Cardiac muscle cell (in vitro differentiated cells and primary cell): ENCODE measurements around the gene ACAP1. TPM values are rescaled to one million over a fixed set of nuclear protein-coding genes. Genes with fewer than 3 reads are reported as not detected.

ENCODE experiments used
- DNase-seq, 2 donors: peaks; one replicate each; pipeline versions ENCODE4 v3.0.0 to v3.0.0-alpha.2; 2010 to 2017; ENCODE audit warnings: low read depth in 1 of 2, low spot score in 1 of 2
- H3K27ac ChIP-seq: fragments of 200-600 bp; sonication (generic); 2 replicates; pipeline ENCODE4 v1.5.1; 2016
- H3K27me3 ChIP-seq: fragments of 200-600 bp; sonication (generic); 2 replicates; pipeline ENCODE4 v1.6.0; 2016; ENCODE audit warnings: control low read depth
- H3K36me3 ChIP-seq: fragments of 200-600 bp; sonication (generic); 2 replicates; pipeline ENCODE4 v1.5.1; 2016; ENCODE audit warnings: control low read depth
- H3K4me1 ChIP-seq: fragments of 200-600 bp; sonication (generic); 2 replicates; pipeline ENCODE4 v1.8.1; 2017; ENCODE audit warnings: low read depth, mild to moderate bottlenecking, mixed run types
- H3K4me3 ChIP-seq: fragments of 200-600 bp; sonication (generic); 2 replicates; pipeline ENCODE4 v1.5.1; 2016; ENCODE audit warnings: mild to moderate bottlenecking
- H3K9me3 ChIP-seq: fragments of 200-600 bp; sonication (generic); 2 replicates; pipeline ENCODE4 v1.5.1; 2017; ENCODE audit warnings: low read depth, mild to moderate bottlenecking, control low read depth
- polyA plus RNA-seq: library from polyadenylated mRNA; unstranded; fragments of >200 nt; fragmentation: Nextera tagmentation; extraction: Ambion mirVana; gene quantifications from 2 replicates; pipeline ENCODE4 v1.2.1, GENCODE V29; 2016
- total RNA-seq: library from RNA; depleted of rRNA; stranded (reverse); fragments of >200 nt; gene quantifications from 2 replicates; pipeline ENCODE4 v1.2.3, GENCODE V29; 2016
- TF ChIP-seq, protein P1 (sequence below): IDR thresholded peaks from 2 replicates; pipeline ENCODE4 v1.5.1; 2012; ENCODE audit warnings: low read depth, mild to moderate bottlenecking, low read length

Gene ACAP1
- total and polyA plus RNA-seq, 2 experiments from 2014 or later = 1.4 to 32.1 TPM

DNA sequence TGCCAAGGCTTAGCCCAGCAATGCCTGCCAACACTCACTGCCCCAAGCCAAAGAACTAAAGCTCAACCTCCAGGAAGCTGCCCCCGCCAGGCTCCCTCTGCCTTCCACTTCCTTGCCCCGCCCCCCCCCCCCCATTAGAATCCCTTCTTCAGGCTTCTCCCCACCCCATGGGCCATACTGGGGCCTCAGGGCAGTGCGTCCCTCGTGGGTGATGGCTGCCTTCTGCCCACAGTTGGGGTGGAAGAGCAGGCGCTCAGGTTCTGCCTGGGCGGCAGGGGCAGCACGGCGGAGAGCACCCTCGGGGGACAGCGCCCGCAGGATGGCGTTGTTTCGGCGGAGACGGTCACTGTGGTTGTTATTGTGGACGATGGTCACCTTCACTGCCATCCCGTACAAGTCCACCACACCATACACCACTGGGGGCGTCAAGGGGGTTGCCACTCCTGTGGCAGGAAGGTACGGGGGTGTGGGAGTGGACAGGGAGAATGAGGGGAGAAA lies 11.2 kb upstream of the ACAP1 start:
- Histone ChIP-seq H3K4me3 (no peak overlapping the region), H3K27ac (no peak overlapping the region), H3K36me3 (peaks cover 35% of the 10 kb centered on the region), H3K9me3 (no peaks in the 10 kb centered on the region), H3K27me3 (no peaks in the 10 kb centered on the region), H3K4me1 (peaks cover 5% of the 10 kb centered on the region)
- DNase-seq = no peak
- TF ChIP-seq, protein P1, sequence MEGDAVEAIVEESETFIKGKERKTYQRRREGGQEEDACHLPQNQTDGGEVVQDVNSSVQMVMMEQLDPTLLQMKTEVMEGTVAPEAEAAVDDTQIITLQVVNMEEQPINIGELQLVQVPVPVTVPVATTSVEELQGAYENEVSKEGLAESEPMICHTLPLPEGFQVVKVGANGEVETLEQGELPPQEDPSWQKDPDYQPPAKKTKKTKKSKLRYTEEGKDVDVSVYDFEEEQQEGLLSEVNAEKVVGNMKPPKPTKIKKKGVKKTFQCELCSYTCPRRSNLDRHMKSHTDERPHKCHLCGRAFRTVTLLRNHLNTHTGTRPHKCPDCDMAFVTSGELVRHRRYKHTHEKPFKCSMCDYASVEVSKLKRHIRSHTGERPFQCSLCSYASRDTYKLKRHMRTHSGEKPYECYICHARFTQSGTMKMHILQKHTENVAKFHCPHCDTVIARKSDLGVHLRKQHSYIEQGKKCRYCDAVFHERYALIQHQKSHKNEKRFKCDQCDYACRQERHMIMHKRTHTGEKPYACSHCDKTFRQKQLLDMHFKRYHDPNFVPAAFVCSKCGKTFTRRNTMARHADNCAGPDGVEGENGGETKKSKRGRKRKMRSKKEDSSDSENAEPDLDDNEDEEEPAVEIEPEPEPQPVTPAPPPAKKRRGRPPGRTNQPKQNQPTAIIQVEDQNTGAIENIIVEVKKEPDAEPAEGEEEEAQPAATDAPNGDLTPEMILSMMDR = no peak

- H3K9me3 ChIP-seq = no peaks in the 10 kb centered on the region
- peaks cover 28% of the 10 kb centered on the region for H3K36me3 ChIP-seq
- peaks cover 5% of the 10 kb centered on the region for H3K4me1 ChIP-seq
- DNase-seq = no peak
- TF ChIP-seq, protein P1 = no peak
- H3K27me3 ChIP-seq = no peaks in the 10 kb centered on the region
- no peak overlapping the region for H3K27ac ChIP-seq
- H3K4me3 ChIP-seq = no peak overlapping the region
Measured at GRCh38 chr17:7326186-7326585, 10.1 kb upstream of the ACAP1 start.

DNA sequence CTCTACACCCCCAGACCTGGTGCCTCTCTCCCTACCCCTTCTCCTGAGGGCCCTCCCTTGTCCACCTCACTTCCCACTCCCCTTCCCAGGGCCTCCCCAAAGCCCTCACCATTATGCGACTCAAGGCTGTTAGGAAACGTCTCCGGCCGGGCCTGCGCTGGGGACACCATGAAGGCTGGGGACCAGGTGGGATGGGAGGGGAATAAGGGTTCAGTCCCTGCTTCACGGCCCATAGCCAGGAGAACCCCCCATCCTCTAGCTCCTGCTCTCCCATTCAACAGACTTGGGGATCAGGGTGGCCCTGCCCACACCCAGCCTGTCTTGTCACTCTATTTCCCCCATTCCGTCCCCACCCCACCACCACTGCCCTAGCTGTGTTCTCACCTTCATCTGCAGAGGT lies 9.3 kb upstream of the ACAP1 start:
- Histone ChIP-seq H3K27ac (no peak overlapping the region), H3K9me3 (no peaks in the 10 kb centered on the region), H3K4me1 (peaks cover 5% of the 10 kb centered on the region), H3K4me3 (no peak overlapping the region), H3K36me3 (peaks cover 20% of the 10 kb centered on the region), H3K27me3 (no peaks in the 10 kb centered on the region)
- no peak for DNase-seq
- TF ChIP-seq, protein P1 = no peak

DNA sequence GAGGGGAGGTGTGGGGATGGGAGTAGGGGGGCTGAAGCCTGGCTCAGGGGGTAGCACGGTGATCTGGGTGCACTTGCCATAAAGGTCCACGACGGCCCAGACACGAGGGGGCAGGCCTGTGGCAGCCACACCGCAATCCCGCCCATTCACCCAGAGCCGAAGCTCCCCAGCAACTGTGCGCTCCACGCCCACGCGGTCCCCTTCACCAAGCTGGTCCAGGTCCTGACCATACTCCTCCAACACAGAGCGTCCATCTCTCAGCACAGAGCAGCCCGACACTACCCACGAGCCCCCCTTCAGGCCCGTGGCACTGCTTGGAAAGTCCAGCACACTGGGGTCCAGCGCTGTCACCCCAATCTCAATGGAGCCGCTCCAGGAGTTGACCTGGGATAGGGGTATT lies 8.8 kb upstream of the ACAP1 start:
- no peak for DNase-seq
- Histone ChIP-seq H3K36me3 (peaks cover 15% of the 10 kb centered on the region), H3K27ac (no peak overlapping the region), H3K27me3 (no peaks in the 10 kb centered on the region), H3K9me3 (no peaks in the 10 kb centered on the region), H3K4me1 (peaks cover 8% of the 10 kb centered on the region), H3K4me3 (no peak overlapping the region)
- TF ChIP-seq, protein P1 = no peak

DNA sequence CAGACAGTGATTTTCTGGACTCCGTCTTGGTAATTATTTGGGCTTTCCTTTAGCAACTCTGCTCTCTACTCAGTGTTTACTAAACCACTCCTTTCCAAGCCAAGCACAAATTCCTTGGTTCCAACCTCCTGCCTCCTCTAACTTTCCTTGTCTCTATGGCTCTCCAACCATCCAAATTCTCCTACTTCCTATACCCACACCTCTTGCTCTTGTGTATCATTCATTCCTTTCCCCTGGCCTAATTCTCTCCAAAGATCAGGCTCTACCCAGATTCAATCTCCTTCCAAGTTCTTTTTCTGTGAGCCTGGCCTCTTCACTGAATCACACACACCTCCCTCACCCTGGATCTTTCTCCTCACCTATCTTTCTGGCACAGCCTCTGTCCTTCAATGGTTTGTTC lies 8.3 kb upstream of the ACAP1 start:
- H3K9me3 ChIP-seq = no peaks in the 10 kb centered on the region
- H3K4me3 ChIP-seq = peak overlapping the region; percentile 81
- peaks cover 10% of the 10 kb centered on the region for H3K36me3 ChIP-seq
- TF ChIP-seq, protein P1 = no peak
- H3K27me3 ChIP-seq = no peaks in the 10 kb centered on the region
- no peak for DNase-seq
- H3K27ac ChIP-seq = no peak overlapping the region
- H3K4me1 ChIP-seq = peaks cover 12% of the 10 kb centered on the region
